ENCODE data around the gene LRRC57. TPM values are rescaled to one million over a fixed set of nuclear protein-coding genes. Genes with fewer than 3 reads are reported as not detected.

LRRC57 gene
- total RNA-seq, 1 experiment from 2014 or later = 22.7 TPM

GRCh38 chr15:42498212-42499068, 50.2 kb downstream of the LRRC57 start:
- no peak overlapping the region for H3K4me3 ChIP-seq
- ChIA-PET CTCF (interaction anchor here (0.7 kb wide), 2 partner anchors 101 to 792 kb away, joined by 5 read pairs; no protein-coding TSS in a partner anchor), POLR2A (ENCODE audit: unreplicated experiment) (interaction anchor here (0.5 kb wide), 1 partner anchor 782 kb away, joined by 3 read pairs; no protein-coding TSS in a partner anchor)
- no peaks in the 10 kb centered on the region for H3K36me3 ChIP-seq (ENCODE audit: low read depth)
- peak in 1 of 2 experiments; percentile 34 for DNase-seq
- H2AFZ ChIP-seq = no peak overlapping the region
- H3F3A ChIP-seq (ENCODE audit: insufficient read depth, low read depth) = peaks cover 12% of the 10 kb centered on the region; the same call in 1 of the 2 replicates
- no TSS peak for BruUV-seq (replicated peaks)
- H3K27ac ChIP-seq = peak overlapping the region; percentile 43
- peaks cover 26% of the 10 kb centered on the region for H3K4me1 ChIP-seq (replicated peaks; ENCODE audit: insufficient read depth)
- H3K27me3 ChIP-seq (ENCODE audit: insufficient read depth, low read depth) = no peaks in the 10 kb centered on the region
- H3K4me2 ChIP-seq = no peak overlapping the region
- TF ChIP-seq EZH2 (IDR thresholded peaks at IDR 0.05; ENCODE audit: low read depth) = no peak
- TF ChIP-seq CTCF (conservative IDR thresholded peaks at IDR 0.05) = no peak
- H3K9me2 ChIP-seq (ENCODE audit: insufficient read depth) = no peaks in the 10 kb centered on the region
- intact Hi-C loops (cut with micrococcal nuclease; ENCODE audit: unreplicated experiment) = no loop called here
- peaks cover 19% of the 10 kb centered on the region for H3K79me2 ChIP-seq (ENCODE audit: low read depth)
- H4K20me1 ChIP-seq (ENCODE audit: insufficient read depth) = no peaks in the 10 kb centered on the region
- H3K9me3 ChIP-seq (ENCODE audit: insufficient read depth, low read depth) = no peaks in the 10 kb centered on the region

GRCh38 chr15:42495361-42496212, 53.0 kb downstream of the LRRC57 start, which contains the start of gene SNAP23:
TSS of gene SNAP23 (plus strand) at chr15:42495634. CDS start at chr15:42511847, 16,213 bp downstream.
- no TSS peak for BruUV-seq (replicated peaks)
- peak; percentile 83 to 94 for DNase-seq
- Histone ChIP-seq H3K4me1 (replicated peaks; ENCODE audit: insufficient read depth) (peaks cover 35% of the 10 kb centered on the region), H3K9me3 (ENCODE audit: insufficient read depth, low read depth) (no peaks in the 10 kb centered on the region), H3F3A (ENCODE audit: insufficient read depth, low read depth) (peaks cover 15% of the 10 kb centered on the region; the same call in 1 of the 2 replicates), H3K9me2 (ENCODE audit: insufficient read depth) (no peaks in the 10 kb centered on the region), H3K27ac (peak within 1 kb of the TSS; percentile 67), H3K4me3 (peak within 1 kb of the TSS; percentile 77), H3K27me3 (ENCODE audit: insufficient read depth, low read depth) (no peaks in the 10 kb centered on the region), H3K4me2 (peak within 1 kb of the TSS; percentile 80), H3K79me2 (ENCODE audit: low read depth) (peaks cover 14% of the 10 kb centered on the region), H2AFZ (peak within 1 kb of the TSS; percentile 87), H4K20me1 (ENCODE audit: insufficient read depth) (no peaks in the 10 kb centered on the region), H3K36me3 (ENCODE audit: low read depth) (no peaks in the 10 kb centered on the region)
- TF ChIP-seq EZH2 (IDR thresholded peaks at IDR 0.05; ENCODE audit: low read depth) (no peak), CTCF (conservative IDR thresholded peaks at IDR 0.05) (no peak)
- CTCF ChIA-PET = interaction anchor here (0.6 kb wide), 1 partner anchor 128 kb away, joined by 5 read pairs; no protein-coding TSS in a partner anchor
- intact Hi-C loops (cut with micrococcal nuclease; ENCODE audit: unreplicated experiment) = loop anchor here (2.0 kb wide), 1 partner anchor 15 kb away; no protein-coding TSS in a partner anchor
- POLR2A ChIA-PET (ENCODE audit: unreplicated experiment) = interaction anchor here (0.5 to 0.7 kb wide), 3 partner anchors 637 to 1816 kb away, joined by 3 to 12 read pairs (median 3); no protein-coding TSS in a partner anchor

GRCh38 chr15:42494998-42495360, 53.6 kb downstream of the LRRC57 start:
- peaks cover 15% of the 10 kb centered on the region; the same call in 1 of the 2 replicates for H3F3A ChIP-seq (ENCODE audit: insufficient read depth, low read depth)
- no peaks in the 10 kb centered on the region for H4K20me1 ChIP-seq (ENCODE audit: insufficient read depth)
- H3K9me3 ChIP-seq (ENCODE audit: insufficient read depth, low read depth) = no peaks in the 10 kb centered on the region
- H3K9me2 ChIP-seq (ENCODE audit: insufficient read depth) = no peaks in the 10 kb centered on the region
- ChIA-PET POLR2A (ENCODE audit: unreplicated experiment) (interaction anchor here (0.6 to 0.7 kb wide), 2 partner anchors 637 to 1024 kb away, joined by 3 to 12 read pairs; no protein-coding TSS in a partner anchor), CTCF (interaction anchor here (0.5 to 0.6 kb wide), 2 partner anchors 25 to 27 kb away, joined by 3 to 13 read pairs; no protein-coding TSS in a partner anchor)
- H3K4me2 ChIP-seq = peak overlapping the region; percentile 80
- peaks cover 35% of the 10 kb centered on the region for H3K4me1 ChIP-seq (replicated peaks; ENCODE audit: insufficient read depth)
- H3K79me2 ChIP-seq (ENCODE audit: low read depth) = peaks cover 20% of the 10 kb centered on the region
- DNase-seq = no peak
- H3K27ac ChIP-seq = peak overlapping the region; percentile 67
- BruUV-seq (replicated peaks) = TSS peak; percentile 53
- intact Hi-C loops (cut with micrococcal nuclease; ENCODE audit: unreplicated experiment) = loop anchor here (2.0 kb wide), 1 partner anchor 16 kb away; no protein-coding TSS in a partner anchor
- no peaks in the 10 kb centered on the region for H3K36me3 ChIP-seq (ENCODE audit: low read depth)
- H2AFZ ChIP-seq = peak overlapping the region; percentile 87
- H3K27me3 ChIP-seq (ENCODE audit: insufficient read depth, low read depth) = no peaks in the 10 kb centered on the region
- TF ChIP-seq EZH2 (IDR thresholded peaks at IDR 0.05; ENCODE audit: low read depth) = no peak
- TF ChIP-seq CTCF (conservative IDR thresholded peaks at IDR 0.05) = no peak
- H3K4me3 ChIP-seq = peak overlapping the region; percentile 77; the same call in 1 of the 2 replicates
